Right ventricle myocardium superior (tissue), 1 donor: ENCODE data around the gene ITPR2. TPM values are rescaled to one million over a fixed set of nuclear protein-coding genes. Genes with fewer than 3 reads are reported as not detected.
"Not testable (repeated sequence)": the region's sequence is repeated elsewhere in the genome, so short reads cannot be mapped to it uniquely, and the experiment has no call there.

Experiments used
- ATAC-seq: fragments of 200-7000 bp; cut with Tn5 transposase; one replicate; pipeline ENCODE4 v1.9.1; 2020; ENCODE audit warnings: mild to moderate bottlenecking; ENCODE audit not compliant: poor library complexity
- DNase-seq: peaks from one replicate; pipeline ENCODE4 v3.0.0-alpha.2; 2020
- intact Hi-C: fragments of 100-400 bp; cut with DNase I; formaldehyde crosslinking; loops from one replicate; pipeline ENCODE4 v1.11.2; 2022
- total RNA-seq: library from RNA; stranded (reverse); fragmentation: NEBNext Ultra II Directional; extraction: Animal tissue kit (Norgen Biotek cat#: 25700); gene quantifications from one replicate; pipeline ENCODE4 v1.2.1, GENCODE V29; 2021
- donor health status: DM: no; HTN: yes; CAD: no; lungs with severe emphysema.

The ITPR2 gene
- total RNA-seq, 1 donor from 2014 or later = 10.0 TPM

DNA sequence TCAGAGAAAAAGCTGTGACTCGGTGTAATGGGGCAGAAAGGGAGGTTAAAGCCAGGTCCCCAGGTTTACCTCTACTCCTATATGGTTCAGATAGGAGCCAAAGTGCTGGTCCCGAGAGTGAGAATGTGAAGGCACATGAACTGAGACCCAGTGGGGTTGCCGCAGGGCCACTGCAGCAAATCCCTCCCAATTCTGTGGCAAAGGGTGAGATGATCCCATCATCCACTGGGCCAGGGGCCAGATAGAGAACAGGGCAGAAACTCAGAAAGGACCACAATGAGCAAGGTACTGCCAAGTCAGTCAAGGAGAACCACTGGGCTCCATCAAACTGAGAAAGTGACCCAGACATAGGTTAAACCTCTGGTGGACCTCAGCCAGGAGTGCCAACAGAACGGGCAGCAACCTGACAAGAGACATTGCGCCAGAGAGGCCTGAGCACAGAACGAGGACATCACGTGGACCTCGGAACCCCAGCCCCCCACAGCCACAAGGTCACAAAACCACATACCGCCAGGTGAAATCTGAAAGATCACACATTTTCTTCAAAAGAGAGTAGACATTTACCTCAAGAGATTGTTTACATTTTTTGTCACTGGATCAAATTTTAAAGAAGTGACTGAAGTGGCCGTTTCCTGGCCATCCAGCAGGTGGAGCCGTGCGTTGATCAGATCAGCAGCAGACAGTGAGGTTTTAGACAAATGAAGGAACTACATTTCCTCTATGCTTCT is 20.5 kb upstream of the ITPR2 start:
- peak; percentile 92 for ATAC-seq
- peak; percentile 74 for DNase-seq
- intact Hi-C loops = loop anchor here (5.0 kb wide), 1 partner anchor 34 kb away; no protein-coding TSS in a partner anchor

DNA sequence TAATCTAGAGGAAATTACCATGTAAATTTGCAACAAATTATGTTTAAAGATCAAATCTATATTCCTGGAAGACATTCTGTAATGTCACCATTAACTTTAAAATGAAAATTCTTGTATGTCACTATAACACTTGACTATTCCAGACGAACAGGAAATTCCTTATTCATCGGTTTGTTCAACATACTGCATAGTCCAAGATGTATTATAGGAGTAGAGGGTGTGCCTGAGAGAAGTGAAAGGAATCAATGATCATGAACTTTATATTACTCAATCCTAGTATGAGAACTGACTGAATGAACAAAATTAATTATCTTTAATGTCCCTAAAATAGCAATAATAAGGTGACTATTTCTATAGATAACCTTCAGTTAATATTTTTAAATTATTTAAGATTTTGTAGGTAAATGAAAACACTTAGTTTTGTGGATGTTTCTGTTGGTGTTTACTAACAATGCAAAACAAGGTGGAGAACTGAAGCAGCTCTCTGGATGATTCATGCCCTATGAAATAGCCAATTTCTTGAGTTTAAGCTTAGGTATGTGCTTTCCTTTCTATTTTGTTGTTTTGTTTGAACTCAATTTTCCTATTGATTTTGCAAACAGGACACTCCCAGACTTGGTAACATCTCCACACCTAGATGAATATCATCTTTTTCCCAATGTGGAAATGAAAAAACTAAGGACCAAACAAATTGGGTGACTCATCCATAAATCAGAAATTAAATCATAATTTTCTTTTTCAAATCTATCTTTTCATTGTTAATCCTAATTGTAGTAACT is 18.2 kb upstream of the ITPR2 start:
- intact Hi-C loops = loop anchor here (5.0 kb wide), 1 partner anchor 36 kb away; no protein-coding TSS in a partner anchor
- ATAC-seq (no peak), DNase-seq (no peak)

DNA sequence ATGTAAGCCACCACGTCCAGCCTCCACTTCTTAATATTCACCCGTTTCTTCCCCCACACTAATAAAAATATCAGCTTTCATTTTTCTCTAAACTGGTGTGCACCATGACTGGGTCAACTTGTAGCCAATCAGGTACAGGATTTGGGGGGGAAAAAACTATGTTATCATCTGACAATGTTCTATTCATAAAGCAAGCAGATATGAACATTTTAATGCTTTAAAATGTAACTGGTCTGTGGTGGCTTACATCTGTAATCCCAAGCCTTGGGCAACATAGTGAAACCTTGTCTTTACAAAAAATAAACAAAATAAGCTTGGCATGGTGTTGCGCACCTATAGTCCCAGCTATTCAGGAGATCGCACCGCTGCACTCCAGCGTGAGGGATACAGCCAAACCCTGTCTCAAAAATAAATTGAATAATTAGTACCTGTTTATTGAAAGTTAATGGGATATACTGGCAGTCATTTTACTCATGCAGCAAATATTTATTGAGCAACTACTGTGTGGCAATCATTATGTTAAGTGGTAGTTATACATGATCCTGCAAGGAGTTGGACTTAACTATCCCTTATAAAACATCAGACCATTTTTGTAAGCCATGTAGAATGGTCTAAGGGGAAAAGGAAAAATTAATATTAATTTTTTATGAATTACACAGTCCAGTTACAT is 15.3 kb upstream of the ITPR2 start:
- intact Hi-C loops = no loop called here
- ATAC-seq (no peak), DNase-seq (no peak)

DNA sequence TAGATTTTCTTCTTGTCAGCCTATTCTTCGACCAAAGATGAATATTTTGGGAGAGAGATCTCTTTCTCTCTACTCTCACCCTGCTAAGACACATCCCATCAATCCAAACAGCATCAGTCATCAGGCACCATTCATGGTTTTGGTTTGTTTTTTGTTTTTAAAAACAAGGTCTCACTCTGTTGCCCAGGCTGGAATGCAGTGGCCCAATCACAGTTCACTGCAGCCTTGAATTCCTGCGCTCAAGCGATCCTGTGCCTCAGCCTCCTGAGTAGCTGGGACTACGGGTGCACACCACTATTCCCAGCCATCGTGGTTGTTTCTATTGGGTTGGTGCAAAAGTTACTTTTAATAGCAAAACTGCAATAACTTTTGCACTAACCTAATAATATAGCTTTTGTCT is 14.4 kb upstream of the ITPR2 start:
- ATAC-seq (no peak), DNase-seq (no peak)
- intact Hi-C loops = no loop called here

DNA sequence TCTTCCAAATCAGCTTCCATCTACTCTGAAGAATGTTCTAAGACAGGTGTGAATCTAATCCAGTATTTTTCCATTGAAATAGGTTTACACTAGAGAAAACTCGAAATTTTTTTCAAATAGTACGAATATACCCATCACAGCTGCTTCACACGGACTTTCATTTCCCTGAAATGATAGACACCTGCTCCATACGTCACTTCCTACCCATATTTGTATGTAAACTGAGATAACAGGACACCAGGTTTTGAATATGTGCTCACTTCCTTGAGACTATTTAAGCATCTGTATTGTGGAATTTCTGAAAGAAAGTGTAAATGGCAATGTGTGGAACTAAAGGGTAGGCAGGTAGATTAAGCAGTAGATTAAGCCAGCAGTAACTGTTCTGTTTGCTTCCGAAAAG is 13.4 kb upstream of the ITPR2 start:
- DNase-seq (no peak), ATAC-seq (no peak)
- intact Hi-C loops = no loop called here

DNA sequence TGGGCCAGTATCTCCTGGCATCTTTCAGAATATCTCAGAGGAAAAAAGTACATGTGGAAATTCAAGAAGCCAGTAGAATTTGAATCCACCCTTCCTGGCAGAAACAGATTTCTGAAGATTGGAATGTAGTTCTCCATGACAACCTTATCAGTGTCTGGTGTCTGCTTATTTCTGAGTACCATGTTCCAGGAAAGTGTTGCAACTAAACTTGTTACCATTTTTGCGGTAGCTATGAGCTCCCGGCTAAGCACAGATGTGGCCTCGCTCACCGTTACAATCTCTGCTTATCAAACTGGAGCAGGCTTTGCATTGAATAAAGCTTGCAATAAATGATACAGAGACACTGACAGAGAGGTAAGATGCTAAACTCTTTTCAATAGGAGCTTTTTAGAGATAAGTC is 13.0 kb upstream of the ITPR2 start:
- DNase-seq (no peak), ATAC-seq (peak; percentile 95)
- intact Hi-C loops = no loop called here

DNA sequence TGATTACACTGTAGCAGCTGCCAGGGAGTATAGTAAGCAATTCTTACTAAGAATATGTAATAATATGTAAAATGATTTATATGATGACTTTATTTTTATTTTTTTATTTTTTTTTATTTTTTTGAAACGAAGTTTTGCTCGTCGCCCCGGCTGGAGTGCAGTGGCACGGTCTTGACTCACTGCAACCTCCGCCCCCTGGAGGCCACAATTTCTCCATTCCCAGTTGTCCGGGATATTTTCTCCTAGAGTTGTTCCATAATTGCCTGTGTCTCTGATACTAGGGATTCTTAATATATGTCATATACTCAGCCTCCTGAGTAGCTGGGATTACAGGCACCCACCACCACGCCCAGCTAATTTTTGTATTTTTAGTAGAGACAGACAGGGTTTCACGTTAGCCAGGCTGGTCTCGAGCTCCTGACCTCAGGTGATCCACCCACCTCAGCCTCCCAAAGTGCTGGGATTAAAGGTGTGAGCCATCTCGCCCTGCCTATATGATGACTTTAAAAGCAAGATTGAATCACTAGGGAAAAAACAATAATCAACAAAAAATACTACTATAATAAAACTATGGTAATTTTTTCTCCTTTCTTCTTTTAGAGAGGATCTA is 12.2 kb upstream of the ITPR2 start:
- peak; percentile 73 for DNase-seq
- peak; percentile 87 for ATAC-seq
- intact Hi-C loops = no loop called here

DNA sequence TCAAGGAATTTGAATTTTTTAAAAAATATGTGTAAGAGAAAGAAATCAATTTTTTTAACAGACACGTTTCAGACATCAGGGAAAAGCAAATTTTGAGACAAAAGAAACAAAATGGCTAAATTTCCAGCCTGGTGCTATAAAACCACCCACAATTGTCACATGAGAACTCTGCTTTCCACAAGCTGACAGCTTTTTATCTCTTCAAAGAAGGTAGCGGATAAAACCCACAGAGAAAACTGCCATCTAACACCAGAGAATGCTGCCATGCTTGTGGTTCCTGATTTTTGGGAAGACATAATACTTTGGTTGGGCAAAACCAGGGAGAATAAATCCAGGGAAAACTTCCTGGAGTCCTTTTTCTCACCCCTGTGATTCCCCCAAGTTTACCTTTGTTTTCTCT is 10.3 kb upstream of the ITPR2 start:
- DNase-seq (no peak), ATAC-seq (no peak)
- intact Hi-C loops = no loop called here

DNA sequence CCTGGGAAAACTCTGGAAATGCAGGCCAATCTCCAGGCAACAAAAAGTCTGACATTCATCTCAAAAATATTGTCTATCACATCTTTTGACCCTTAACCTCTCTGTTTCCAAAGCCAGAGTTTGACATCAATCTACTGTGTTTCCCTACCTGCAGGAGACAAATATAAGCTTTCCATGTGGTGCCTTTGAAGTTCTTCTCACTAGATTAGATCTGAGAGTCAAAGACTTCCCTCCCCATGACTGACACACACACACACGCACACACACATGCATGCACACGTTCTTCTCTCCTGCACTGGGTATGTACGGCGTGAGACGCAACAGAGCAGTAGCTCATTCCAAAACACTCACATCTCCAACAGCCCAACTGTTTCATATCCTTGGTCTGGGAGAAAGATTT is 8.1 kb upstream of the ITPR2 start:
- ATAC-seq = no peak
- intact Hi-C loops = no loop called here

DNA sequence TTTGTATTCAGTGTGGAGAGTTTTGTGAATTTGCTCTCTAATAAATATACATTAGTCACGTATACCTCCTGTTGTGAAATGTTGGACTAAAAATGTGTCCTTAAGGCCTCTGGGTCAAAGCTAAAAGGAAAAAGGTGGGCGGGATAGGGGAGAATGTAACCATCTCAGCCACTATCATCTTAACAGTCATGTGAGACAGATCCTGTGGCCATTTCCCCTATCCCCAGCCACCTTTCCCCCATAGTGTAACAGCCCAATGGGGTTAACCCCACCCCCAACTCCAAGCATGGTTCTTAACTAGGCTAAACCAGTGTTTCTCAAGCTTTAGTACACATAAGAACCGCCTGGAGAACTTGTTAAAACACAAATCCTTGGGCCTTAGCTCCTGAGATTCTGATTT is 6.5 kb upstream of the ITPR2 start:
- intact Hi-C loops = no loop called here
- no peak for DNase-seq
- no peak for ATAC-seq

More for the DNA sequence above, 8.1 kb upstream of the ITPR2 start:
- no peak for DNase-seq

DNA sequence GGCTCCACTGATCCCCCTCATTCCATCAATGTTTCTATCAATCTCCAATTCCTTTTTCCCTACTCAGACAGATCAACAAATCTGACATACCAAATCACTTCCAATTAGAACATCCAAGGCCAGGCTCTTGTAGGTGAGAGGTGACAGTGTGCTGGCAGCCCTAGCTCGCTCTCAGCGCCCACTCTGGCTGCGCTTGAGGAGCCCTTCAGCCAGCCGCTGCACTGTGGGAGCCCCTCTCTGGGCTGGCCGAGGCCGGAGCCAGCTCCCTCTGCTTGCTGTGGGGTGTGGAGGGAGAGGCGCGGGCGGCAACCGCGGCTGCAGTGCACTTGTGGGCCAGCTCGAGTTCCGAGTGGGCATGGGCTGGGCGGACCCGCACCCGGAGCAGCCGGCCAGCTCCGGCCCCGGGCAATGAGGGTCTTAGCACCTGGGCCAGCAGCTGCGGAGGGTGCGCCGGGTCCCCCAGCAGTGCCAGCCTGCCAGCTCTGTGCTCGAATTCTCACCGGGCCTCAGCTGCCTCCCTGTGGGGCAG is 6.0 kb upstream of the ITPR2 start:
- no peak for DNase-seq
- intact Hi-C loops = no loop called here
- ATAC-seq = no peak

DNA sequence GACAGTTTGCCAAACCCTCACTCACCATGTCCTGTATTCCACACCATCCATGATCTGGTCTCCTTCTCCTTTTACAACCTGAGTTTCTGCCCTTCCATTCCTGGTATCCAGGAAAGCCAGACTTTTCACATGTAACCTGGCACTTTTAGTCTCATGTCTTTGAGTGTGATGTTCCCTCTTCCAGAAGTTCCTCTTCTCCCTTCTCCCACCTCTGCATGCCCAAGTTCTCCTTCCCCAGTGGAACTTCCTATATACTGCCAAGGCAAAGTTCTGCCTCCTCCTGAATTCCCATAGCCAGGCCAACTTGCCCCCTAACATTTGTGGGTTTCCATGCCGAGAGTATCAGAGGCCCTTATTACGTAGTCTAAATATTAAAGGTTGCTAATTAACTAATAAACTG is 3.2 kb upstream of the ITPR2 start:
- DNase-seq (no peak), ATAC-seq (no peak)
- intact Hi-C loops = no loop called here

DNA sequence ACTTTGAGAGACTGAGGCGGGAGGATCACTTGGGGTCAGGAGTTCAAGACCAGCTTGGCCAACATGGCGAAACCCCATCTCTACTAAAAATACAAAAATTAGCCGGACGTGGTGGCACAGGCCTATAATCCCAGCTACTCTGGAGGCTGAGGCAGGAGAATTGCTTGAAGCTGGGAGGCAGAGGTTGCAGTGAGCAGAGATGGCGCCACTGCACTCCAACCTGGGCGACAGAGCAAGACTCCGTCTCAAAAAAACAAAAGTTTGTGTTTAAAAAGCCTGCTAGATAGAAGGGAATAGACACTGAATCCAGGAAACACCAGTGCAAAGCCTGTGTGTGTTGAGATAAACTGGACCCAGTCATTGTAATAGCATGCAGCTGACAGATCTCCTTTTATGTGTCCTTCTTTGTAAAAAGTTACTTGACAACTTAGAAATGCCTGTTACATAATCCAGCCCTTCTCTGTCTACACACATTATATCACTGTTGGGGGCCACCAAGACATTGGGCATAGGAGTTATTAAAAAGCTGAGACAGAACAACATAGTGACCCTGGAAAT is 1.6 kb upstream of the ITPR2 start:
- ATAC-seq, intact Hi-C loops: not testable (repeated sequence)

DNA sequence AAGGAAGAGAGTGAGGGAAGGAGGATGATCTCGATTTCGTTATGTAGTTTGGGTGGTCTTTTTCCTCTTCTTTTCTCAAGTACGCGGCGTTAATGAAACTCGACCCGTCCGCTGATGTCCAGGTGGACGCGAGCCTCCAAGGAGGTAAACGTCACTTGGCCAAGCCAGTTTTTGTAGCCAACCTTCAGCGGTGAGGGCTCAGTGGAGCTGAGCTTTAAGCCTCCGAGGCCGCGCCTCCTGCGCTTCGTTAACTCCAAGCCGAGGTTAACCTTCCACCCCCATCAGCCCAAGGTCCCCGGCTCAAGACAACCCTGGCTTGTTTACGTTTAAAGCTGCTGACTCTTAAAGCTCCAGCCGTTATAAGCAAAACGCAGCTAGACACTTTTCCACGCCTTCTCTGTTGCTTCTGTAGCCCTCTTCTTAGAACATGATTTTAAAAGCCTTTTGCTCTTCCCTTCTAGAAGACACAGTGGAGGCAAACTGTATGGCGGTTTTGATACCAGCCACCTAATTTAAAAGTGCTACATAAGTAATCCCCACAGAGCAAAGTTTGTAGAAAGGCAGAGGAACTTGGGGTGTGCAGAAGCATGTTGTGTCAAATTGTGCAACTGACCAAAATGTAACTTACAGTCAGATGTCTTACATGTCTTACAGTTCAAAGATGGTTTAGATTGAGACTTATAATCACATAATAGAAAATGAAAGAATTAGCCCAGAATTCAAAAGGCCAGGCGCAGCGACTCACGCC is 923 bp upstream of the ITPR2 start:
- ATAC-seq (no peak), DNase-seq (peak; percentile 67)
- intact Hi-C loops = no loop called here

More for the DNA sequence above, 1.6 kb upstream of the ITPR2 start:
- not testable (repeated sequence) for DNase-seq

DNA sequence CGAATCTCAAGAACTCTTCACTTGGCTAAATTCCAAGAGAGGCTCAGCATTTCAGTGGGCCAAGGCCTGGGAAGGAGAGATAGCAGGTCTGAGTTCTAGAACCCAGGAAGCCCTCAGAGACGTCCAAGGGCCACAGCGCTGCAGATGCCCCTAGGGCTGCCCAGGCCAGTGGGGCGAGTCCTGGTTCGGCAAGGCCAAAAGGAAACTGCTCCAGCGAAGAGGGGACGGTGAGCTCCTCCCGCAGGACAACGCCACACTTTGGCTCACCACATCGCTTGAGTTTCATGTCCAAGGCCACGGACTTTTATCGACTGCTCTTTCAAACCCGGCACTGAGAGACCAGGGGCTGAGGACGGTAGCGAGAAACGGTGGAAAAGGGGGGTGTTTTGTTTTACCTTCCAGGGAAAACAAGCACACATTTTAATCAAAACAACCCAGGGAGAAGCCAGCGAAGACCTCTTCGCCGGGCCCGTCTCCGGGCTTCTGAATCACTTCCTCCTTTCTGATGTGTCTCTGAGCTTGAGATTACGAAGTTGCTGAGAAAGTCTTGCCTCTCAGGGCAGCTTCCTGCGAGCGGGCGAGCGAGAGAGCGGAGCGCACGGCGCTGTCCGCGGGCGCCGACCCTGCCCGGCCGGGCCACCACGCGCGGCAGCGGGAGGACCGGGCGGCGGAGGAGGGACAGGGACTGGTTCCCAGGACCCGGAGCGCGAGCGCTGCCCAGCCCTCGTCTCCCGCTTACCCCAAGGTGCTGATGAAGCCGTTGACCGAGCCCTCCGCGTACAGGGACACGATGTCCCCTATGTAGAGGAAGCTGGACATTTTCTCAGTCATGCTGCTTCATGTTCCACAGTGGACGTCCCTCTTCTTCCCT is 808 bp downstream of the ITPR2 start:
- peak; percentile 79 for ATAC-seq
- intact Hi-C loops = no loop called here
- peak; percentile 79 for DNase-seq

DNA sequence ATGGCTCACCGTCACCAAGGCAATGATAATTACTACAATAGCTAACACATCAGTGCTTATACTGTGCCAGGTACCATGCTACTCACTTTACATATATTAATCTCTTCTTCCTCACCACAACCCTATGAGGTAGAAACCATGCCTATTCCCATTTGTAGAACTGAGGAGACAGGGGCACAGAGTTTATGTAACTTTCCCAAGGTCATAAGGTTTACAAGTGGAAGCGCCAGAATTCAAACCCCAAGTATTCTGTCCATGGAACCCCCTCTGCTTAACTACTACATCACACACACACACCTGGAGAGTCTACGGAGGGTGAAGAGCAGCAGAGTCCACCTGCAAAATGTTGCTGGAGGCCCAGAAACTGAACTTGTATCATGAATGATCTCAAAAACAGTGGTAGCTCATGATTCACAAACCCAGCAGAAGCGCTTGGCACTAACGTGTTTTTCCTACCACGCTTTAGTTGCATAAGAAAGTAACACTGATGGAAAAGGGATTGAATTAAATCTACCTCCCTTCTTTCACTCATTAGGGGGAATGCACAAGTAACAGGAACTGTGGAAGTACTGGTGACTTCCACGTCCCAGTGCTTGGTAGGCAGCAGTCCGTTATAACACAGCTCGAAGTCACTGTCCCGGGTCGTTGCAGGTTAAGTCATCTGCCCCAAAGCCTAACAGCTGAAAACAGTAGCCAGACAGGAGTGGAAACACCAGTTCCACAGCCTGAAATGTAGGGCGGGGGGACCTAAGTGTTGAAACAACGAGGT is 2.0 kb downstream of the ITPR2 start:
- DNase-seq = no peak
- intact Hi-C loops = no loop called here
- ATAC-seq = no peak
